CD14-positive monocyte (primary cell): ENCODE data around the gene SHISA3. TPM values are rescaled to one million over a fixed set of nuclear protein-coding genes. Genes with fewer than 3 reads are reported as not detected.
A peak's percentile ranks its signal among the peaks of the same experiment; 100 is the strongest.

ENCODE experiments used
- DNase-seq, 3 donors: peaks; one replicate each; pipeline ENCODE4 v3.0.0-alpha.2; 2011 to 2022
- H2AFZ ChIP-seq: 2 replicates; pipeline ENCODE4 v1.6.0; 2012; ENCODE audit warnings: mild to moderate bottlenecking, low read depth, low read length, inconsistent platforms; ENCODE audit not compliant: insufficient read depth, poor library complexity, severe bottlenecking
- H3K27ac ChIP-seq, 2 donors: 1 replicate in 1 of 2; 2 replicates in 1 of 2; pipeline ENCODE4 v1.5.1; 2012 to 2013; ENCODE audit warnings: low read length in 2 of 2, control low read depth in 1 of 2, inconsistent platforms in 1 of 2, low read depth in 1 of 2, mild to moderate bottlenecking in 1 of 2
- H3K27me3 ChIP-seq, 2 donors: one replicate each; pipeline versions ENCODE4 v1.6.0 to v1.6.1; 2011 to 2013; ENCODE audit warnings: low read length in 2 of 2; ENCODE audit not compliant: control insufficient read depth in 2 of 2, insufficient read depth in 2 of 2
- H3K36me3 ChIP-seq, 2 donors: replicated peaks in 1 of 2; 1 replicate in 1 of 2; 2 replicates in 1 of 2; pipeline versions ENCODE4 v1.5.1 to v1.6.1; 2012 to 2013; ENCODE audit warnings: low read length in 2 of 2, control low read depth in 1 of 2, inconsistent platforms in 1 of 2, mild to moderate bottlenecking in 1 of 2; ENCODE audit not compliant: insufficient read depth in 2 of 2, control insufficient read depth in 1 of 2
- H3K4me1 ChIP-seq, 2 donors: 1 replicate in 1 of 2; 2 replicates in 1 of 2; pipeline versions ENCODE4 v1.5.1 to v1.6.1; 2012 to 2013; ENCODE audit warnings: low read length in 2 of 2, control low read depth in 1 of 2, inconsistent platforms in 1 of 2, mild to moderate bottlenecking in 1 of 2, moderate library complexity in 1 of 2; ENCODE audit not compliant: insufficient read depth in 2 of 2, control insufficient read depth in 1 of 2
- H3K4me2 ChIP-seq: replicated peaks from 2 replicates; pipeline ENCODE3; 2012; ENCODE audit warnings: low read length, moderate library complexity, mild to moderate bottlenecking; ENCODE audit not compliant: poor library complexity, severe bottlenecking; ENCODE audit errors: extremely low read depth
- H3K4me3 ChIP-seq, 3 experiments: fragments of 200-600 bp in 1 of 3; sonication (generic) in 1 of 3; replicated peaks in 1 of 3; 1 replicate in 2 of 3; 2 replicates in 1 of 3; pipeline ENCODE4 v1.5.1; 2011 to 2013; ENCODE audit warnings: low read length in 3 of 3, mild to moderate bottlenecking in 3 of 3, control low read depth in 2 of 3, low read depth in 2 of 3, inconsistent platforms in 1 of 3, moderate library complexity in 1 of 3
- H3K79me2 ChIP-seq: 2 replicates; pipeline ENCODE4 v1.6.0; 2012; ENCODE audit warnings: mild to moderate bottlenecking, control low read depth, inconsistent platforms, low read length, moderate library complexity; ENCODE audit not compliant: insufficient read depth
- H3K9ac ChIP-seq: 2 replicates; pipeline ENCODE4 v1.6.0; 2017; ENCODE audit warnings: low read length, mild to moderate bottlenecking; ENCODE audit not compliant: insufficient read depth, poor library complexity, severe bottlenecking
- H3K9me3 ChIP-seq, 2 donors: replicated peaks in 1 of 2; 1 replicate in 1 of 2; 2 replicates in 1 of 2; pipeline versions ENCODE4 v1.5.1 to v1.6.1; 2012 to 2013; ENCODE audit warnings: low read length in 2 of 2, control low read depth in 1 of 2; ENCODE audit not compliant: control insufficient read depth in 1 of 2, insufficient read depth in 1 of 2
- H4K20me1 ChIP-seq: 2 replicates; pipeline ENCODE4 v1.6.0; 2012; ENCODE audit warnings: mild to moderate bottlenecking, low read length, control low read depth, moderate library complexity; ENCODE audit not compliant: insufficient read depth
- H3K27ac Mint-ChIP-seq, 7 donors: one replicate each; pipeline ENCODE4 v1.8.0; 2020; ENCODE audit warnings: mild to moderate bottlenecking in 7 of 7, mixed read lengths in 7 of 7, moderate library complexity in 6 of 7, inconsistent platforms in 2 of 7
- H3K27me3 Mint-ChIP-seq, 3 donors: one replicate each; pipeline ENCODE4 v1.8.0; 2021 to 2022; ENCODE audit warnings: low read depth in 3 of 3, mild to moderate bottlenecking in 3 of 3, mixed read lengths in 3 of 3, moderate library complexity in 3 of 3, inconsistent platforms in 1 of 3
- H3K36me3 Mint-ChIP-seq, 2 donors: one replicate each; pipeline ENCODE4 v1.8.0; 2020; ENCODE audit warnings: mixed read lengths in 2 of 2, inconsistent platforms in 1 of 2, mild to moderate bottlenecking in 1 of 2
- H3K4me1 Mint-ChIP-seq: one replicate; pipeline ENCODE4 v1.8.0; 2020; ENCODE audit warnings: mild to moderate bottlenecking, mixed read lengths
- H3K4me3 Mint-ChIP-seq, 2 donors: one replicate each; pipeline ENCODE4 v1.8.0; 2020; ENCODE audit warnings: mild to moderate bottlenecking in 2 of 2, mixed read lengths in 2 of 2, moderate library complexity in 1 of 2
- H3K9me3 Mint-ChIP-seq, 7 donors: one replicate each; pipeline ENCODE4 v1.8.0; 2020 to 2022; ENCODE audit warnings: mixed read lengths in 7 of 7, mild to moderate bottlenecking in 6 of 7, moderate library complexity in 6 of 7, inconsistent platforms in 2 of 7
- WGBS: methylation state at CpG from one replicate; pipeline ENCODE4 v1.1.5; 2013; ENCODE audit warnings: missing lambda C conversion rate; ENCODE audit not compliant: insufficient coverage; 5-methylcytosine and 5-hydroxymethylcytosine counted together
- intact Hi-C, 2 donors: fragments of 100-400 bp; cut with micrococcal nuclease; formaldehyde crosslinking; loops; one replicate each; pipeline versions ENCODE4 v1.15.0 to v1.15.1; 2023
- polyA plus RNA-seq, 3 donors: library from polyadenylated mRNA; depleted of rRNA in 1 of 3; unstranded in 2 of 3; stranded (reverse) in 1 of 3; fragments of 300-500 nt in 2 of 3; fragments of >200 nt in 1 of 3; fragmentation: Illumina TruSeq in 2 of 3; gene quantifications; 1 replicate in 2 of 3; 2 replicates in 1 of 3; pipeline ENCODE4 v1.2.3, GENCODE V29; 2012 to 2021
- TF ChIP-seq, protein P1 (sequence below): fragments of 200-600 bp; IDR thresholded peaks from one replicate; pipeline ENCODE4 v1.8.0; 2022; ENCODE audit warnings: antibody characterized with exemption, mild to moderate bottlenecking

Gene SHISA3
- polyA plus RNA-seq, 3 donors = not detected

DNA sequence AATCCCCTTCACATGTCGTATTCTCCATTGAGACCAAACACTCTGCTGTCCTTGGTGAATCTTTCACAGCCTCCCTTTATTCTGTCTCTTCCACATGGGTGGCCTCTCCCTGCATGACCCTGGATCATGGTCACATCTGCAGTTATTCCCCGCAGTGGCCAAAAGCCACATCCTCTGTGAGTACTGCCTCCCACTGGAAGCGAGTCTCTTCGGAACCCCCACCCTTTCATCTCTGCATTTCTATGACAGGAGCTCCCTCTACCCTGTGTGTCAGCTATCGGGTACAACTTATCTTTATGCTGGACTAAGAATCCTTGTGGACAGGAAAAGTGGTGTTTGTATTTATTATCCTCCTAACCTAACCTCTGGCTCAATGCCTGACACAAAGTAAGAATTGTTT lies 48.6 kb upstream of the SHISA3 start:
- H3K27ac ChIP-seq = no peak overlapping the region
- H3K79me2 ChIP-seq = no peaks in the 10 kb centered on the region
- no peak overlapping the region for H3K9ac ChIP-seq
- H3K4me1 ChIP-seq = no peaks in the 10 kb centered on the region
- TF ChIP-seq, protein P1, sequence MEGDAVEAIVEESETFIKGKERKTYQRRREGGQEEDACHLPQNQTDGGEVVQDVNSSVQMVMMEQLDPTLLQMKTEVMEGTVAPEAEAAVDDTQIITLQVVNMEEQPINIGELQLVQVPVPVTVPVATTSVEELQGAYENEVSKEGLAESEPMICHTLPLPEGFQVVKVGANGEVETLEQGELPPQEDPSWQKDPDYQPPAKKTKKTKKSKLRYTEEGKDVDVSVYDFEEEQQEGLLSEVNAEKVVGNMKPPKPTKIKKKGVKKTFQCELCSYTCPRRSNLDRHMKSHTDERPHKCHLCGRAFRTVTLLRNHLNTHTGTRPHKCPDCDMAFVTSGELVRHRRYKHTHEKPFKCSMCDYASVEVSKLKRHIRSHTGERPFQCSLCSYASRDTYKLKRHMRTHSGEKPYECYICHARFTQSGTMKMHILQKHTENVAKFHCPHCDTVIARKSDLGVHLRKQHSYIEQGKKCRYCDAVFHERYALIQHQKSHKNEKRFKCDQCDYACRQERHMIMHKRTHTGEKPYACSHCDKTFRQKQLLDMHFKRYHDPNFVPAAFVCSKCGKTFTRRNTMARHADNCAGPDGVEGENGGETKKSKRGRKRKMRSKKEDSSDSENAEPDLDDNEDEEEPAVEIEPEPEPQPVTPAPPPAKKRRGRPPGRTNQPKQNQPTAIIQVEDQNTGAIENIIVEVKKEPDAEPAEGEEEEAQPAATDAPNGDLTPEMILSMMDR = no peak
- no peak overlapping the region for H3K4me3 ChIP-seq
- no peaks in the 10 kb centered on the region for H3K9me3 ChIP-seq
- Mint-ChIP-seq H3K36me3 (no peaks in the 10 kb centered on the region), H3K9me3 (peaks cover 0 to 14% (median 3%) of the 10 kb centered on the region in 7 donors), H3K4me1 (peaks cover 2% of the 10 kb centered on the region), H3K27me3 (peaks cover 1 to 8% (median 7%) of the 10 kb centered on the region in 3 donors), H3K27ac (peak overlapping the region in 1 of 7 donors; percentile 73), H3K4me3 (no peak overlapping the region)
- H3K4me2 ChIP-seq = no peak overlapping the region
- H4K20me1 ChIP-seq = no peaks in the 10 kb centered on the region
- intact Hi-C loops = no loop called here
- H3K27me3 ChIP-seq = no peaks in the 10 kb centered on the region
- no peak for DNase-seq
- 92% methylated on average over 2 of the region's 5 CpGs for WGBS
- H2AFZ ChIP-seq = no peak overlapping the region
- H3K36me3 ChIP-seq = no peaks in the 10 kb centered on the region

DNA sequence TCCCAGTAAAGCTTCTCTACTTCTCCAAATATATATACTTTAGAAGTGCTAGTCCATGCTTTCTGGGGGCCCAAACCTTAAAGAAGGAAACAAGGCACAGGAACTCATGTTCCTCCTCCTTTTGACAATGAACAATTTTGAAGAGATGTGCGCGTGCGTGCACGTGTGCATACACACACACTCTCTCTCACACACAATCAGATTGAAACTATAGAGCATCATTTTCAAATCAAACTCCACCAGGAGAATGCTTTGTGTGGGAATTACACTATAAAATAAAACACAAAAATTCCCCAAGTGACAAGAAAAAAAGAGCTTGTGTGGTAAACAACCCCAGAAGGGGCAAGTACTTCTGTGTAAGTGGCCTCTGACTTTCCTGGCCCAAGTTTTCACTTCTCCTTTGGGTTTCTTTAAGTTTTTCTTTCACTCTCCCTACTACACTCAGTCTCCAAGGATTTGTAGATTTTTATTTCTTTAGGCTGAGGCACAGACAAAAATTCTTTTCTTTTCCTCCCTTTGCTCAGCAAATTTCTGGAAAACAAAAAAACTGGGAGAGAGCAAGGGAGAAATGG lies 46.6 kb upstream of the SHISA3 start:
- Histone ChIP-seq H3K4me1 (no peaks in the 10 kb centered on the region), H3K36me3 (no peaks in the 10 kb centered on the region), H3K4me3 (no peak overlapping the region), H3K9ac (no peak overlapping the region), H3K27me3 (no peaks in the 10 kb centered on the region), H4K20me1 (no peaks in the 10 kb centered on the region), H3K79me2 (no peaks in the 10 kb centered on the region), H2AFZ (no peak overlapping the region), H3K9me3 (no peaks in the 10 kb centered on the region), H3K4me2 (no peak overlapping the region), H3K27ac (no peak overlapping the region)
- Mint-ChIP-seq H3K9me3 (peaks cover 0 to 14% (median 3%) of the 10 kb centered on the region in 7 donors), H3K27me3 (peaks cover under 1 to 8% (median 6%) of the 10 kb centered on the region in 3 donors), H3K27ac (no peak overlapping the region), H3K4me3 (no peak overlapping the region), H3K36me3 (no peaks in the 10 kb centered on the region), H3K4me1 (peaks cover 2% of the 10 kb centered on the region)
- TF ChIP-seq, protein P1 = no peak
- DNase-seq = no peak
- WGBS = no CpG with 5 or more reads among the region's 4 CpGs
- intact Hi-C loops = no loop called here
